ENCODE results near the gene TMCC2. TPM values are rescaled to one million over a fixed set of nuclear protein-coding genes. Genes with fewer than 3 reads are reported as not detected.

TMCC2 gene
- total and polyA plus RNA-seq, 2 of the 8 experiments (the other 6 are each of a cell fraction or from before 2014, with no cell fraction given) = 6.7 to 6.8 TPM

- Histone ChIP-seq H3K4me2 (ENCODE audit: insufficient read depth in 1 of 2, low read depth in 2 of 2, low read length in 2 of 2) (no peak overlapping the region), H3K4me1 (replicated peaks in 1 of 4; ENCODE audit: control insufficient read depth in 3 of 4, insufficient read depth in 4 of 4, low read length in 3 of 4) (peaks cover 5 to 42% (median 30%) of the 10 kb centered on the region in 4 experiments)
- TF ChIP-seq SIRT6 (IDR thresholded peaks at IDR 0.05; ENCODE audit: low read length) (no peak), SP1 (IDR thresholded peaks at IDR 0.05; ENCODE audit: low read depth, low read length) (no peak), CBX5 (IDR thresholded peaks at IDR 0.05; ENCODE audit: low read depth, low read length) (no peak), NRF1 (IDR thresholded peaks at IDR 0.05; ENCODE audit: low read depth, low read length) (no peak), SRF (IDR thresholded peaks at IDR 0.05; ENCODE audit: low read depth, low read length) (no peak), CHD1 (IDR thresholded peaks at IDR 0.05; ENCODE audit: low read depth, low read length) (no peak), CTBP2 (IDR thresholded peaks at IDR 0.05; ENCODE audit: borderline replicate concordance, insufficient read depth, insufficient read length, low read length) (no peak), SUZ12 (IDR thresholded peaks at IDR 0.05; ENCODE audit: low read length) (no peak), TAF7 (optimal IDR thresholded peaks at IDR 0.05; ENCODE audit: borderline replicate concordance, low read depth, low read length) (no peak), TAF1 (IDR thresholded peaks at IDR 0.05; ENCODE audit: low read depth, low read length) (no peak), MAX (IDR thresholded peaks at IDR 0.05) (no peak), SP2 (IDR thresholded peaks at IDR 0.05; ENCODE audit: low read length) (no peak)
- TF ChIP-seq, protein P1, sequence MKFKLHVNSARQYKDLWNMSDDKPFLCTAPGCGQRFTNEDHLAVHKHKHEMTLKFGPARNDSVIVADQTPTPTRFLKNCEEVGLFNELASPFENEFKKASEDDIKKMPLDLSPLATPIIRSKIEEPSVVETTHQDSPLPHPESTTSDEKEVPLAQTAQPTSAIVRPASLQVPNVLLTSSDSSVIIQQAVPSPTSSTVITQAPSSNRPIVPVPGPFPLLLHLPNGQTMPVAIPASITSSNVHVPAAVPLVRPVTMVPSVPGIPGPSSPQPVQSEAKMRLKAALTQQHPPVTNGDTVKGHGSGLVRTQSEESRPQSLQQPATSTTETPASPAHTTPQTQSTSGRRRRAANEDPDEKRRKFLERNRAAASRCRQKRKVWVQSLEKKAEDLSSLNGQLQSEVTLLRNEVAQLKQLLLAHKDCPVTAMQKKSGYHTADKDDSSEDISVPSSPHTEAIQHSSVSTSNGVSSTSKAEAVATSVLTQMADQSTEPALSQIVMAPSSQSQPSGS (IDR thresholded peaks at IDR 0.05; ENCODE audit: low read length) = no peak
These were observed 38.6 kb upstream of the TMCC2 start for GRCh38 chr1:205189131-205189530.

More at GRCh38 chr1:205189131-205189530, 38.6 kb upstream of the TMCC2 start:
- Histone ChIP-seq H2BK5ac (ENCODE audit: low read depth, low read length) (no peak overlapping the region), H3K23me2 (ENCODE audit: low read depth, low read length) (no peaks in the 10 kb centered on the region), H3K56ac (replicated peaks; ENCODE audit: insufficient read length, low read depth, low read length) (no peak overlapping the region), H4K5ac (ENCODE audit: insufficient read length, low read depth, low read length) (no peak overlapping the region), H3K9ac (replicated peaks in 1 of 4; ENCODE audit: extremely low read depth in 1 of 4, low read depth in 3 of 4, low read length in 3 of 4) (no peak overlapping the region), H4K20me1 (replicated peaks in 1 of 2; ENCODE audit: control insufficient read depth in 1 of 2, insufficient read depth in 2 of 2, low read length in 2 of 2) (no peaks in the 10 kb centered on the region), H3K4ac (replicated peaks; ENCODE audit: insufficient read length, low read depth, low read length) (no peak overlapping the region), H4K91ac (replicated peaks; ENCODE audit: insufficient read length, low read length) (no peak overlapping the region), H2BK20ac (ENCODE audit: low read length) (no peak overlapping the region), H3K27me3 (replicated peaks in 1 of 4; ENCODE audit: control insufficient read depth in 3 of 4, extremely low read depth in 1 of 4, insufficient read depth in 3 of 4, low read length in 3 of 4) (no peaks in the 10 kb centered on the region), H3K14ac (ENCODE audit: insufficient read length) (no peak overlapping the region), H4K8ac (ENCODE audit: extremely low read depth, insufficient read depth, low read length) (no peak overlapping the region), H3K27ac (ENCODE audit: low read depth, low read length) (no peak overlapping the region), H2BK15ac (ENCODE audit: low read length) (no peak overlapping the region), H3K4me3 (ENCODE audit: extremely low read depth in 1 of 4, insufficient read depth in 2 of 4, low read depth in 3 of 4, low read length in 4 of 4) (no peak overlapping the region), H3K23ac (ENCODE audit: insufficient read length) (no peak overlapping the region), H3K18ac (ENCODE audit: extremely low read depth, low read length) (no peak overlapping the region), H2AFZ (ENCODE audit: low read length) (no peak overlapping the region), H3K79me2 (ENCODE audit: control insufficient read depth in 1 of 2, insufficient read depth in 2 of 2, low read length in 2 of 2) (peaks cover 0 to 39% of the 10 kb centered on the region in 2 experiments; a peak in 2 of 4 replicates), H3K36me3 (ENCODE audit: control insufficient read depth in 2 of 4, insufficient read depth in 4 of 4, low read length in 3 of 4) (peaks cover 0 to 3% (median 0%) of the 10 kb centered on the region in 4 experiments; a peak in 1 of 8 replicates), H3K9me3 (ENCODE audit: insufficient read depth in 2 of 2, low read depth in 1 of 2, low read length in 1 of 2) (no peaks in the 10 kb centered on the region), H2BK120ac (replicated peaks; ENCODE audit: low read depth, low read length) (no peak overlapping the region), H2BK12ac (ENCODE audit: low read depth, low read length) (no peak overlapping the region), H2AK5ac (ENCODE audit: low read depth, low read length) (no peak overlapping the region), H3K79me1 (ENCODE audit: low read depth, low read length) (peaks cover 2% of the 10 kb centered on the region; the same call in 1 of the 2 replicates)
- WGBS, 2 experiments (ENCODE audit: extremely low coverage in 1 of 2, insufficient coverage in 1 of 2, insufficient read length in 1 of 2, insufficient replicate concordance in 2 of 2, low coverage in 1 of 2, low lambda C conversion rate in 2 of 2, missing lambda C conversion rate in 1 of 2) = 82% methylated on average over 2 of the region's 2 CpGs; no CpG with 5 or more reads in 1 of the 2 experiments
- CTCF ChIA-PET (ENCODE audit: partially characterized antibody) = interaction anchor here (1.2 to 2.5 kb wide), 2 partner anchors 48 to 67 kb away, joined by 3 to 11 read pairs; no protein-coding TSS in a partner anchor
- FAIRE-seq (no peak), DNase-seq (ENCODE audit: low read depth in 1 of 2, low spot score in 2 of 2) (no peak)
- POLR2A ChIA-PET (ENCODE audit: partially characterized antibody) = interaction anchor here (1.1 to 1.4 kb wide), 2 partner anchors 39 to 112 kb away, joined by 3 to 4 read pairs; partner anchors contain the start of gene TMCC2

All from H1 (cell line).